ENCODE measurements around the gene GLTPD2.

GLTPD2 gene

DNA sequence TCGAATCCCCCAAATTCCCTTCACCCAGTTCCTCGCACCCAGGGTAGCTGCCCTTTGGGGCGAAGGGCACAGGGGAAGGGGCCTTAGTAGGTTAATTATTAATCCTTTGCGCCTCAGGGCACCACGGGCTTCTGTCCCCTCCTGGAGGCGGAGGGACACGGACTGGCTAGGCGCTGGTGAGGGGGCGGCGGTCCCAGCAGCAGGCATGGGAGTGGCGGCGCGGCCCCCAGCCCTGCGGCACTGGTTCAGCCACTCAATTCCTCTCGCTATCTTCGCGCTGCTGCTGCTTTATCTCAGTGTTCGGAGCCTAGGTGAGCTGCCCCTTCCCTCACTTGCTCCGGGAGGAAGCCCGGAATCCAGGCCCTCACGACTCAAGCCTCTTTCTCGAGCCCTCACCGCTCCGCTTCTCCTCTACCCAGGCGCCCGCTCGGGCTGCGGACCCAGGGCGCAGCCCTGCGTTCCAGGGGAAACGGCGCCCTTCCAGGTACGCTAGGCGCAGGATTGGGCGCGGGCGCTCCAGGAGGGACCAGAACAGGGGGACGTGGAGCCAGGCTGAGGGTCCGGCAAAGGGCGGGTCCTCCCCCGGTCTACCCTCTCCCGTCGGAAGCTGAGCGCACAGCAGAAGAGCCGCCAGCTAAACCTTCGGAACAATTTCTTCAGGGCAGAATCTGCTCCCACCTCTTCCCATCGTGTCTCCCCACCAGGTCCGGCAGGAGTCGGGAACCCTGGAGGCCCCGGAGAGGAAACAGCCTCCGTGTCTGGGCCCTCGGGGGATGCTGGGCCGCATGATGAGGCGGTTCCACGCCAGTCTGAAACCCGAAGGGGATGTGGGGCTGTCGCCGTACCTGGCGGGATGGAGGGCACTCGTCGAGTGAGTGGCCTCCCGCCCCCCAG, at the start of gene GLTPD2:
Gene GLTPD2 (plus strand): TSS at position 158 of the 894 bp plus-strand sequence. CDS start 48 bp downstream, at position 206.
- no peak for DNase-seq (ENCODE audit: low read depth)

DNA sequence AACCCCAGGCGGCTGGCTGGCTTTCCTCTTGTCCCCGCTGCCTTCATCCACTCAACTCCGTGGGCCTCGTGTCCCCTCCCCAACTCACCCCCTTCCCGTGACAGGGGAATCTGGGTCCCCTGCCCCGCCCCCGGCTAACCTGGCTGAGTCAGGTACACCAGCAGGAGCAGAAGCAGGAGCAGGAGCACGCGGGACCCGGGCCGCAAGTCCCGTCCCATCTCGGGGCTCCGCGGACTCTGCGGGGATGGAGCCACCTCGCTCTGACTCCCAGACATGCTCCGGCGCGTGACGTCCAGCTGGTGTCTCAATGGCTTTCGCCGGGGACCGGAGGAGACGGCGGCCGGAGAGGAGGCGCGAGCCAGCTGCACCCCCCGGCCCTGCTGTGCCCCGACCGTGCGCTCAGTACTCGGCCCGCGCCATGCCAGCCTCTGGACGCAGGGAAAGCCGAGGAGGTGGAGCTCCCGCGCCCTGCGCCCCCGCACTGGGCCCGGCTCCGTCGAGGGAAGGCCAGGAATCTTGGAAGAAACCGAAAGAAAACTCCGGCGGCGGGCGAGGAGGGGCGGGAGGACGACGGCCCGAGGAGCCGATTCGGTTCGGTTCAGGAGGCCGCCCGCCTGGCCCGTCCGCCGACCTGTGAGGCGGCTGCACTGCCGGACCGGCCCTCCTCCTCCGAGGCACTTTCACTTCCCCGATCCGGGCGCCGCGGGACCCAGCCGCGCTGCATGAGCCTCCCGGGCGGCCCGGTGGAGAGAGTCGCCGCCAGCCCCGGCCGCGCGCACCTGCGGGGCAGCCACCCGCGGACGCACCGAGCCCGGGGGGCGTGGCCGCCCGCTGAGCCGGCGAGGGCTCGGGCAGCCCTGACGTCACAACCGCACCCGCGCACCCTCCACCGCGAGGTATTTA, 49.4 kb upstream of the GLTPD2 start, which contains the start of the genes CXCL16 and ZMYND15:
Gene CXCL16 (minus strand): TSS at position 807 of the 903 bp plus-strand sequence. CDS start 589 bp downstream, at position 218.
Gene ZMYND15 (plus strand): TSS at position 712 of the 903 bp plus-strand sequence. CDS start 716 bp downstream, outside the sequence.
- DNase-seq (ENCODE audit: low read depth) = peak; percentile 38

DNA sequence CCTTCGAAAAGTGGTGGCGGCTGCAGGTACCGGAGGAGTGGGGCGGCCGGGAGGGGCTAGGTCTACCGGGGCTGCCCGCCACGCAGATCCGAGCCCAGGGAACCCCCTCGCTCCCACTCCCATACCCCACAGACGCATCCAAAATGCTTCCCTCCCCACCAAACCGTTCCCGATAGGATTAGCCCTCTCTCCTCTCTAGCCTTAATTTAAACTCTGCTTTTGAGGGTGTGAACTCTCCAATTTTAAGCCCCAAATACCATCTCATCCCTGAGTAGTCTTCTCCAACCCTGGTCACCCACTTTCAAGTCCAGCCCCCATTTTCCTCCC, 48.8 kb upstream of the GLTPD2 start:
- DNase-seq (ENCODE audit: low read depth) = no peak

DNA sequence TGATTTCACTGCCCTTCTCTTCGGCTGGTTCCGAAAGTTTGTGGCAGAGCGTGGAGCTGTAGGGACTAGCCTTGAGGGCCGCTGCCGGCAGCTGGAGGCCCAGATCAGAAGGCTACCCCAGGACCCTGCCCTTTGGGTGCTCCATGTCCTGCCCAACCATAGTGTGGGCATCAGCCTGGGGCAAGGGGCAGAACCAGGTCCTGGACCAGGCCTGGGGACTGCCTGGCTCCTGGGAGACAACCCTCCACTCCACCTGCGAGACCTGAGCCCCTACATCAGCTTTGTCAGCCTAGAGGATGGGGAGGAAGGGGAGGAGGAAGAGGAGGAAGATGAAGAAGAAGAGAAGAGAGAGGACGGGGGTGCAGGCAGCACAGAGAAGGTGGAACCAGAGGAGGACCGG, 48.2 kb upstream of the GLTPD2 start:
- no peak for DNase-seq (ENCODE audit: low read depth)

DNA sequence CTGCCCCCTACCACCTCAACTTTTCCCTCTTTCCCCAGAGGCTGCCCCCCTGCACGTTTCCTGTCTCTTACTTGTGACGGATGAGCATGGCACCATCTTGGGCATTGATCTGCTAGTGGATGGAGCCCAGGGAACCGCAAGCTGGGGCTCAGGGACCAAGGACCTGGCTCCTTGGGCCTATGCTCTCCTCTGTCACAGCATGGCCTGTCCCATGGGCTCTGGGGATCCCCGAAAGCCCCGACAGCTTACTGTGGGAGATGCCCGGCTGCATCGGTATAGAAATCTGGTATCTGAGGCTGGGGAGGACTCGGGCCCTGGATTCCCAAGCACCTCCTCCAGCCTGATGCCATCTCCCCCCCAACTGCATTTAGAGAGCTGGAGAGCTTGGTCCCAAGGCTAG, 47.2 kb upstream of the GLTPD2 start:
- DNase-seq (ENCODE audit: low read depth) = no peak

DNA sequence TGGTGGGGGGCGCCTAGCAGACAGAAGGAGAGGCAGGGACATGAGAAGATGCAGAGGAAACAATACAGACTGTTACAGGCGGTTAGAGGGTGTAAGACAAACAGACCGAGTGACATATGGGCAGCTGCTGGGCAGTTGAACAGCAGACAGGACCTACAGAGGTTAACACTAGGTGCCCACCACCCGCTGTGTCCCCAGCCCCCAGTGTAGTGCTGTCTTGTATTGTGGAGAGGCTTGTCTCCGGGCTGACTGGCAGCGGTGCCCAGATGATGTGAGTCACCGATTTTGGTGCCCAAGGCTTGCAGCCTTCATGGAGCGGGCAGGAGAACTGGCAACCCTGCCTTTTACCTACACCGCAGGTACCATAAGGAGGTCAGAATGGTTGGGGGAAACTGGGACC, 46.6 kb upstream of the GLTPD2 start:
- DNase-seq (ENCODE audit: low read depth) = no peak

DNA sequence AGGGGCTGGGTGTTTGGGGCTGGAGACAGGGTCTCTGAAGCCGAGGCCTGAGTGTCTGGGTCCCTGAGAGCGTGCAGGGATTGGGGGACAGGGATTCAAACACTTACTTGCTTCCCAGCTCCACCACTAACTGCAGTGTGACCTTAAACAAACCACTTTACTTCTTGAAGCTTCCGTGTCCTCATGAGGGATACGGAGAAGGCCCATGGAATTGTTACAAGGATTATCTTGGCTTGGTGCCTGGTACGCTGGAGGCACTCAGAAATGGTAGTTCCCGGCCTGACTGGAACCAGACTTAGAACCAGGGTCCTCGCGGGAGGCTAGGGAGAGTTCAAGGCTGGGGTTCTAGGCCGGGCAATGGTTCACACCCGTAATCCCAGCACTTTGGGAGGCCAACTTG, 46.1 kb upstream of the GLTPD2 start:
- no peak for DNase-seq (ENCODE audit: low read depth)

DNA sequence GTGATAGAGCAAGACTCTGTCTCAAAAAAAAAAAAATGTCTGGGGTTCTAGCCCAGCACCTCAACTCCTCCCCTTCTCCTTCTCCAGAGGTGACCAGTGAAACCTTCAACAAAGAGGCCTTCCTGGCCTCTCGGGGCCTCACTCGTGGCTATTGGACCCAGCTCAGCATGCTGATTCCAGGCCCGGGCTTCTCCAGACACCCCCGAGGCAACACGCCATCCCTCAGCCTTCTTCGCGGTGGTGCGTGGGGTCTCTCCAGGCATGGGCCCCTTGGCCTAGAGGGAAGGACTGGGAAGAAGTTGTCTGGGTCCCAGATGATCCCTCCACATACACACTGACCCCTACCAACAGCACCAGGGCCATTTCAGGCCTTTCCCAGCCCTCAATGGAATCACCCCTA, 45.5 kb upstream of the GLTPD2 start:
- no peak for DNase-seq (ENCODE audit: low read depth)

DNA sequence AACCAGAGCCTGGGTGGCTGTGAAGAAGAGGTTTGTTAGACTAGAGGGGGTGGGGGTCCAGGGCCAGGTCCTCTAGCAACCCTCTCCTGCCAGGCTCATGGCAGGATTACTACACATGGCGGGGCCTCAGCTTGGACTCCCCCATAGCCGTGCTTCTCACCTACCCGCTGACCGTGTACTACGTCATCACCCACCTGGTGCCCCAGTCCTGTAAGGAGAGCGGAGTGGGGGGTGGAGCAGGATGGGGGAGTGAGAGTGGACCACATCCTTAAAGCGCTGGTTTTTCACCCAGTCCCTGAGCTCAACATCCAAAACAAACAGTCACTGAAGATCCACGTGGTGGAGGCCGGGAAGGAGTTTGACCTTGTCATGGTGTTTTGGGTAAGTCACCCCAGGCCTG, 44.9 kb upstream of the GLTPD2 start:
- DNase-seq (ENCODE audit: low read depth) = no peak

DNA sequence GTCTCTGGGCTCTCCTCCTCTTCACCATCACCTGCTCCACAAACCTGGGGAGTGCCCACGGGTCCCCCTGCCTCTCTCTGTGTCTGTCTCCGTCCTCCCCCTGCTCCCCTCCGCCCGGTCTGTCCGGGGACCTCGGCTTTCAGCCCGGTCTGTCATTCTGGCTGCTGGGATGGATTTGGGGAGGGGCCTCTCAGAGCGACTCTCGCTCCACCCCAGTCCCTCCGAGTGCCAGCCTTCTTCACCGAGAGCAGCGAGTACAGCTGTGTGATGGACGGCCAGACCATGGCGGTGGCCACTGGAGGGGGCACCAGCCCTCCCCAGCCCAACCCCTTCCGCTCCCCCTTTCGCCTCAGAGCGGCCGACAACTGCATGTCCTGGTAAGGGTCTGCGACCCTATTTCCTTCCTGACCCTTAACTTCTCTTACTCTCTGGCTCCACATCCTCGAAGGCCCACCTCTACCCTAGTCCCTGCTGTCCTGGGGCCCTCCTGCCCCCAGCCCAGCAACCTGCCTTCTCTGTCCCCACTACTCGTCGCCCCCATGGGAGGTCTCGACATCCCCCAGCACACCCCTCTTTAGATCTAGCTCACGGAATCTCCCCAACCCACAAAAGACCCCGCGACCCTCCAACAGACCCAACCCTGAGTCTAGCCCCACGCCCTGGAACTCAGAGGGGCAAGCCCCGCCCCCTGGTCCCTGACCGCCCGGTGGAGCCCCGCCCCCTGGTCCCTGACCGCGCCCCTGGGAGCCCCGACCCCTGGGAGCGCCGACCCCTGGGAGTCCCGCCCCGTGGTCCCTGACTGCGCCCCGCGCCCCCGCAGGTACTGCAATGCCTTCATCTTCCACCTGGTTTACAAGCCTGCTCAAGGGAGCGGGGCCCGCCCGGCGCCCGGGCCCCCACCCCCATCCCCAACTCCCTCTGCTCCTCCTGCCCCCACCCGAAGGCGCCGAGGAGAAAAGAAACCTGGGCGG, 43.5 kb upstream of the GLTPD2 start:
- no peak for DNase-seq (ENCODE audit: low read depth)

DNA sequence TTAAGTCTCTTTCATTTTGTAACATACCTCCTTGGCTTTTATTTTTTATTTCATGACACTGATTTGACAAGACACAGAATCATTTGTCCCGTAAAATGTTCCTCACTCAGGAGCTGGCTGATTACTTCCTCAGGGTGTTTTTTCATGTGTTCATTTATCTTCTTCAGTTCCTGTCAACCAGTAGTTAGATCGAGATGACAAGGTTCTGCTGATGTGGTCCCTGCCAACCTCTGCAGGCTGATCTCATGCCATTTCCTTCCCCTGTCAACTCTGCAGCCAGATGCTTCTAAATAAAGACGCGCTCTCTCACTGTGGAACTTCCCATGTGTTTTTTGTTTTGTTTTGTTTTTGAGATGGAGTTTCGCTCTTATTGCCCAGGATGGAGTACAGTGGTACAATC, 40.9 kb upstream of the GLTPD2 start:
- no peak for DNase-seq (ENCODE audit: low read depth)

DNA sequence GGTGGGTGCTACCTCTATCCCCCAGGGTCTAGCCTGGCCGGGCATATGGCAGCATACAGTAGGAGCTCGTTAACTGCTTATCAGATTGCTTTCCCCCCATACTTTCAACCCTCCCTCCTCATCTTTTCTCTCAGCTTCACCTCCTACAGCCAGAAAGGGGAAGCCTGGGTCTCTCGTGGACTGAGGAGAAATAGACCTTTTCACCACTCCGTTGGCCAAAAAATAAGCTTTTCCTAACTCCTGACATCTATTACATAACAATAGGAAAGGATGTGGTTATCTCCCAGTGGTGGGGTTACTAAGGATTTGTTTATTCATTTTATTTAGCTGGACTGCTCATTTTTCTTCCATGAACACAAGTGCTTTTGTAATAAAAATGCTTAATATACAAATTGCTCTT, 40.1 kb upstream of the GLTPD2 start:
- DNase-seq (ENCODE audit: low read depth) = no peak

DNA sequence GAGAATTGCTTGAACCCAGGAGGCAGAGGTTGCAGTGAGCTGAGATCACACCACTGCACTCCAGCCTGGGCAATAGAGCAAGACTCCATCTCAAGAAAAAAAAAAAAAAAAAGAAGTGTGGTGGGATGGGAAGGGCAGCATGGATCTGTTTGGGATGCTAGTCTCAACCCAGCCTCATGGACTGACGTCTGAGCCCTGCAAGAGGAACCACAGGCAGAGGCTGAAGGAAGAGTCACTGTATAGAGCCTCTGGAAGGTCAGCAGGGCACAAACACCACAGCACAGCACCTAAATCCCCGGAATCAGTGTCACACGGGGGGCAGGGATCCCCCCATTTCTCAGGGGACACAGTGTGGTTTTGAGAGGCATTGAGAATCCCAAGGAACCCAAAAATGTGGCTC, 38.2 kb upstream of the GLTPD2 start:
- no peak for DNase-seq (ENCODE audit: low read depth)

DNA sequence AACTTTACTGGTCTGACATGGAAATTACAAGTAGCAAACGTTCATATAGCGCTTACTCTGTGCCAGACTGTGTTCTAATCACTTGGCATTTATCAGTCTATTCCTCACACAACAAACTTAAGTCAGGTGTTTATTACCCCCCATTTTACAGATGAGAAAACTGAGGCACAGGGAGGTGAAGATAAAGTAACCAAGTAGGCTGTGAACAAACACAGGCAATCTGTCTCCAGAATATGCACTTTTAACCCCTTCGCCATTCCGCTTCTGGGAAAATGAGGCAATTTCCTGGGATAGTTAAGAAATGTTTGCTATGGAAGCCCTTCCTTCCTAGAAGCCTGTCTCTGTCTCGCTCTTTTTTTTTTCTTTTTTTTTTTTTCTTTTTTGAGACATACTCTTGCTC, 36.8 kb upstream of the GLTPD2 start:
- DNase-seq (ENCODE audit: low read depth) = no peak

DNA sequence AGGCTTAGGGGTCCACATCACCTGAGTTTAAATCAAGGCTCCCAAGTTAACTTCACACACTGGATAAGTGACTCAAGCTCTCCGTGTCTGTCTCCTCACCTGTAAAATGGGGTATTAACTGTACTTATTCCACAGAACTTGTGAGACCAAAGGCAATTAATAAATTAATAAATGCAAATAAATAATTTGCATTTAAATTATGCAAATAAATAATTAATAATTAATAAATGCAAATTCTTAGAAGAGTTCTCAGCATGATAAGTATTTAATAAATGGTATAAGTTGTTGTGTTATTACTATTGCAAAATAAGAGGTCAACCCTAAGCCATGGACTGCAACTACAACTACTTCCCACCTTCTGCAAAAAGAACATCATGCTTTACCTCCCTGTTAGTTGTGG, 35.4 kb upstream of the GLTPD2 start:
- DNase-seq (ENCODE audit: low read depth) = no peak

DNA sequence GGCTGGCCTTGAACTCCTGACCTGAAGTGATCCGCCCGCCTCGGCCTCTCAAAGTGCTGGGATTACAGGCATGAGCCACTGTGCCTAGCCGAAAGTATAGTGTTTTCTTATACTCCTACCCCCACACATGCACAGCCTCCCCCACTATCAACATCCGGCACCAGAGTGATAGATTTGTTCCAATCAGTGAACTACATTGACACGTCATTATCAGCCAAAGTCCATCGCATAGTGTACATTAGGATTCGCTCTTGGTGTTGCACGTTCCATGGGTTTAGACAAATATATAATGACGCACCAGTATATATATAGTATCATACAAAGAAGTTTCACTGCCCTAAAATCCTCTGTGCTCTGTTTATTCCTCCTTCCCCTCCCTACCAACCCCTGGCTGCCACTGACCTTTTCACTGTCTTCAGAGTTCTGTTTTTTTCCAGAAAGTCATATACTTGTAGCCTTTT, 29.0 kb upstream of the GLTPD2 start:
- DNase-seq (ENCODE audit: low read depth) = no peak

DNA sequence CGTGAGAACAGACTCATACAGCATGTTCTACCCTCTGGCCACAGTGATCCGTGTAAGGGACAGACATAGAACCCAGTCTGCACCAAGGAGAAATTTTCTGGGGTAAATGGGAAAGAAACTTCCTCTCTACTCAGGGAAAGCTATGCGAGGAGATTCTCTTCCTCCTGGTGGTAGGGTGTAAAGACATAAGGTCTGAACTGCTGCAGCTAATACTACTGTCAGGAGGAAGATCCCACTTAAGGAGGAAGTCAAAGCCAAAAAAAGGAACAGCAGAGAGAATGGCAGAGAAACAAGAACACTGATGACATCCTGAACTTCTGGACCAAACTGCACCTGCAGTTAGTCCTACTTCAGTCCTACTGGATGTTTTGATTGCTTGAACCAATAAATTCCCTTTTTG, 24.2 kb upstream of the GLTPD2 start:
- DNase-seq (ENCODE audit: low read depth) = no peak

DNA sequence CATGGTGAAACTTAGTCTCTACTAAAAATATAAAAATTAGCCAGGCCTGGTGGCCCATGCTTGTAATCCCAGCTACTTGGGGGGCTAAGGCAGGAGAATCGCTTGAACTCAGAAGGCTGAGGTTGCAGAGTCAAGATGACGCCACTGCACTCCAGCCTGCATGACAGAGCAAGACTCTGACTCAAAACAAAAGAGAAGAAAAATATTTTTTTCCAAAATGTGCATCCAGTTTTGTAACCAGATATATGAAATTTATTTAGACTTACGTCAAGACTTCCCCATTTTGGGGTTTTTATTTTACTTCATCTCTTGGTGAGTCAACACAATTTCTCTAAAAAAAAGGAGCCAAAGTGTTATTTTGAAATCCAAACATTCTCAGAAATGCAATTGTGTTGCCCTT, 22.6 kb upstream of the GLTPD2 start:
- no peak for DNase-seq (ENCODE audit: low read depth)

DNA sequence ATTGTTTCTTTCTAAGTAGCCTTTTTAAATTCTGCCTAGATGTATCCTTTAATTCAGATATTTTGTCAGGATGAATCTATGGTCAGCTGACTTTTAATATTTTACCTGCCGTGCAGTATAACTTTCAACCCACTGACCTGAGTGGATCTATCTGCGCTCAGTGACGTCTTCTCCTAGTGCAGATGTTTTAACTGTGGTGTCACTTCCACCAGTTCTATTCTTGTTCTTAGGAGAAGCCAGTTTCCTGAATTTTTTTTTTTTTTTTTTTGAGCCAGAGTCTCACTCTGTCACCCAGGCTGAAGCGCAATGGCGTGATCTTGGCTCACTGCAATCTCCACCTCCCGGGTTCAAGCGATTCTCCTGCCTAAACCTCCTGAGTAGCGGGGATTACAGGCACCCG, 22.0 kb upstream of the GLTPD2 start:
- DNase-seq (ENCODE audit: low read depth) = no peak

DNA sequence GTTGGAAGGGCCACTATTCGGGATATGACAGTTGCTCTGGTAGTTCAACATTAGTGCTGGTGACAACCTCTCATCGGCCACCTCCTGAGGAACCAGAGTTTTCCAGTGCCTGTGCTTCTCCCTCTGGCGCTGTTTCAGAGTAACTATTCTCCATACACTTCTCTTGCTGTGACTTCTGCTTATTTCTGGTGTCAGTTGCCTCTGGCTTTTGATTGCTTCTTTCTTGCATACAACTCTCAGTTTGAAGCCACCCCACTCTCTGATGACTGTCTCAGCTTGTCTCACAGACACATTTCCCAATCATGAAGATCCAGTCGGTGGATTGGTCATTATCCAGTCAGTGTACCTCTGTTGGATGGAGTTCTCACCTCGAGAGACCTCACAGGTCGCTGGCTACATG, 20.5 kb upstream of the GLTPD2 start:
- DNase-seq (ENCODE audit: low read depth) = no peak

DNA sequence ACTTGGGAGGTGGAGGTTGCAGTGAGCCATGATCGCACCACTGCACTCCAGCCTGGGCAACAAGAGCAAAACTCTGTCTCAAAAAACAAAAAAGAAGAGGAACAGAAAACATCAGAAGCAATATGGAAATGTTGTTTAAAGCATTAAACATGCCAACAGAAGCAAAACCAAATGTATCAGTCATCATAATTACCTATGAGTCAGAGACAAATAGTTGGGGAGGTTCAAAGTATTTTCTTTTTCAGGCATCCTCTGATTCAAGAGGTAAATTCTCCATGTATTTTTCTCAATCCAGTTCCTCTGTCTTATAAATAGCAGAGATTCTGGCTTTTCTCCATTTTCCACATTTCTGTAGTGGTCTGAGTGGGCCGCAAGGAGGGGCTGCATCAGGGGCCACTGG, 19.1 kb upstream of the GLTPD2 start:
- no peak for DNase-seq (ENCODE audit: low read depth)

Measured in activated T-cell treated with anti-CD3 and anti-CD28 coated beads for 24 hours (primary cell).